Transverse colon (tissue), 4 donors: ENCODE results near the gene LOC128125822.

Experiments used
- EP300 ChIP-seq: sonication (generic); formaldehyde crosslinking; IDR thresholded peaks from one replicate; pipeline ENCODE4 v1.6.1; 2017; ENCODE audit warnings: antibody characterized with exemption, low read depth
- POLR2A ChIP-seq: fragments of 450-650 bp; IDR thresholded peaks from one replicate; pipeline ENCODE4 v1.6.1; 2016; ENCODE audit warnings: antibody characterized with exemption, mild to moderate bottlenecking, moderate library complexity
- POLR2AphosphoS5 ChIP-seq, 3 donors: sonication (generic); formaldehyde crosslinking; IDR thresholded peaks; one replicate each; pipeline ENCODE4 v1.6.1; 2016; ENCODE audit warnings: antibody characterized with exemption in 3 of 3
- TF ChIP-seq, protein P1 (sequence below), 5 experiments: fragments of 200-600 bp in 3 of 5; fragments of 450-650 bp in 2 of 5; sonication (generic) in 3 of 5; IDR thresholded peaks; 1 replicate in 2 of 5; 2 replicates in 3 of 5; pipeline ENCODE4 v1.5.1; 2016 to 2017; ENCODE audit warnings: antibody characterized with exemption in 5 of 5, inconsistent platforms in 3 of 5, mild to moderate bottlenecking in 2 of 5, moderate library complexity in 1 of 5

- TF ChIP-seq, protein P1, sequence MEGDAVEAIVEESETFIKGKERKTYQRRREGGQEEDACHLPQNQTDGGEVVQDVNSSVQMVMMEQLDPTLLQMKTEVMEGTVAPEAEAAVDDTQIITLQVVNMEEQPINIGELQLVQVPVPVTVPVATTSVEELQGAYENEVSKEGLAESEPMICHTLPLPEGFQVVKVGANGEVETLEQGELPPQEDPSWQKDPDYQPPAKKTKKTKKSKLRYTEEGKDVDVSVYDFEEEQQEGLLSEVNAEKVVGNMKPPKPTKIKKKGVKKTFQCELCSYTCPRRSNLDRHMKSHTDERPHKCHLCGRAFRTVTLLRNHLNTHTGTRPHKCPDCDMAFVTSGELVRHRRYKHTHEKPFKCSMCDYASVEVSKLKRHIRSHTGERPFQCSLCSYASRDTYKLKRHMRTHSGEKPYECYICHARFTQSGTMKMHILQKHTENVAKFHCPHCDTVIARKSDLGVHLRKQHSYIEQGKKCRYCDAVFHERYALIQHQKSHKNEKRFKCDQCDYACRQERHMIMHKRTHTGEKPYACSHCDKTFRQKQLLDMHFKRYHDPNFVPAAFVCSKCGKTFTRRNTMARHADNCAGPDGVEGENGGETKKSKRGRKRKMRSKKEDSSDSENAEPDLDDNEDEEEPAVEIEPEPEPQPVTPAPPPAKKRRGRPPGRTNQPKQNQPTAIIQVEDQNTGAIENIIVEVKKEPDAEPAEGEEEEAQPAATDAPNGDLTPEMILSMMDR (IDR thresholded peaks at IDR 0.05), result peak; percentile 55 to 71 (median 62)
- TF ChIP-seq EP300 (no peak), POLR2A (no peak), POLR2AphosphoS5 (IDR thresholded peaks at IDR 0.05) (no peak)
Measured at GRCh38 chr6:63573899-63574553, 1.7 kb downstream of the LOC128125822 start.
